K562 (cell line): Measurements from ENCODE around the gene MYLK2. TPM values are rescaled to one million over a fixed set of nuclear protein-coding genes. Genes with fewer than 3 reads are reported as not detected.
A peak's percentile ranks its signal among the peaks of the same experiment; 100 is the strongest.

Experiments
- ATAC-seq: fragments of 200-7000 bp; cut with Tn5 transposase; 3 replicates; pipeline ENCODE4 v1.9.1; 2020; ENCODE audit warnings: moderate library complexity
- BruUV-seq: library from RNA; stranded (reverse); fragments of 400-500 nt; replicated peaks from 2 replicates; lab custom pipeline; 2021; lab: Mats Ljungman, UMichigan
- CTCF ChIA-PET: fragments of 300-600 bp; formaldehyde crosslinking; extraction: SDS; loops from one replicate; lab custom pipeline; 2021; ENCODE audit warnings: low intra/inter-chr PET ratio; lab: Yijun Ruan, JAX
- POLR2A ChIA-PET: fragments of 300-600, 350-650 bp; sonication (Branson Sonifier 250); formaldehyde crosslinking; extraction: SDS; loops from one replicate; lab custom pipeline; 2021; ENCODE audit warnings: antibody characterized with exemption, inconsistent platforms; lab: Yijun Ruan, JAX
- DNase-seq, 4 experiments: peaks; one replicate each; pipeline versions ENCODE4 v3.0.0 to v3.0.0-alpha.2; 2011 to 2018; ENCODE audit warnings: low spot score in 3 of 4, mixed read lengths in 3 of 4; ENCODE audit errors: extremely low read depth in 1 of 4
- FAIRE-seq: peaks from 2 replicates; lab custom pipeline; 2011; peaks lifted over from hg19 to GRCh38; lab: Jason Lieb, UNC
- H2AFZ ChIP-seq: 2 replicates; pipeline ENCODE4 v1.6.0; 2011; ENCODE audit warnings: low read depth, low read length, control low read depth, inconsistent platforms
- H3K27ac ChIP-seq: fragments of 200-600 bp; 3 replicates; pipeline ENCODE4 v1.8.0; 2011; ENCODE audit warnings: low read depth, mild to moderate bottlenecking, control low read depth, inconsistent platforms, low read length, moderate library complexity, mixed read lengths; ENCODE audit errors: extremely low read depth
- H3K27me3 ChIP-seq, 2 experiments: fragments of 300-600 bp in 1 of 2; 2 replicates in 1 of 2; 3 replicates in 1 of 2; pipeline versions ENCODE4 v1.6.0 to v1.8.0; 2011; ENCODE audit warnings: inconsistent platforms in 2 of 2, low read length in 2 of 2, mild to moderate bottlenecking in 1 of 2, mixed read lengths in 1 of 2, moderate library complexity in 1 of 2; ENCODE audit not compliant: control insufficient read depth in 2 of 2, insufficient read depth in 2 of 2
- H3K36me3 ChIP-seq: fragments of 300-600 bp; 3 replicates; pipeline ENCODE4 v1.8.0; 2011; ENCODE audit warnings: mild to moderate bottlenecking, low read length, inconsistent platforms; ENCODE audit not compliant: control insufficient read depth, insufficient read depth
- H3K4me1 ChIP-seq, 2 experiments: fragments of 200-600 bp in 1 of 2; replicated peaks in 1 of 2; 2 replicates in 1 of 2; 3 replicates in 1 of 2; pipeline versions ENCODE4 v1.5.1 to v1.8.0; 2011; ENCODE audit warnings: inconsistent platforms in 2 of 2, low read length in 2 of 2, mild to moderate bottlenecking in 1 of 2, mixed read lengths in 1 of 2, moderate library complexity in 1 of 2; ENCODE audit not compliant: control insufficient read depth in 2 of 2, insufficient read depth in 2 of 2
- H3K4me2 ChIP-seq: 2 replicates; pipeline ENCODE4 v1.6.1; 2011; ENCODE audit warnings: low read length, control low read depth, inconsistent platforms, mixed read lengths; ENCODE audit not compliant: insufficient read depth
- H3K4me3 ChIP-seq: fragments of 200-600 bp; sonication (generic), shearing (Covaris generic); 2 replicates; pipeline ENCODE4 v1.5.1; 2016; ENCODE audit warnings: control low read depth, inconsistent platforms
- H3K79me2 ChIP-seq: fragments of 200-600 bp; 3 replicates; pipeline ENCODE4 v1.8.0; 2011; ENCODE audit warnings: low read length, inconsistent platforms; ENCODE audit not compliant: control insufficient read depth, insufficient read depth
- H3K9ac ChIP-seq, 2 experiments: 2 replicates each; pipeline versions ENCODE4 v1.6.0 to v1.6.1; 2011; ENCODE audit warnings: low read depth in 2 of 2, low read length in 2 of 2, control low read depth in 1 of 2, inconsistent platforms in 1 of 2, mild to moderate bottlenecking in 1 of 2, mixed read lengths in 1 of 2; ENCODE audit not compliant: insufficient read depth in 1 of 2
- H3K9me1 ChIP-seq: one replicate; pipeline ENCODE4 v1.6.0; 2011; ENCODE audit warnings: inconsistent platforms, mild to moderate bottlenecking, low read length, moderate library complexity; ENCODE audit not compliant: control insufficient read depth, insufficient read depth
- H3K9me3 ChIP-seq: replicated peaks from 2 replicates; pipeline ENCODE4 v1.5.1; 2011; ENCODE audit warnings: low read depth, low read length, inconsistent platforms; ENCODE audit not compliant: control insufficient read depth, insufficient read depth
- H4K20me1 ChIP-seq: replicated peaks from 2 replicates; pipeline ENCODE4 v1.6.1; 2011; ENCODE audit warnings: low read length, inconsistent platforms, mixed read lengths; ENCODE audit not compliant: control insufficient read depth, insufficient read depth
- C11orf30 ChIP-seq: fragments of 450-650 bp; IDR thresholded peaks from 2 replicates; pipeline ENCODE4 v1.6.1; 2016; ENCODE audit warnings: low read depth, mild to moderate bottlenecking
- E2F3 ChIP-seq: fragments of 250-450 bp; sonication (Bioruptor Pico); IDR thresholded peaks from 2 replicates; pipeline ENCODE4 v1.4.0; 2020; ENCODE audit warnings: mild to moderate bottlenecking
- MBD2 ChIP-seq: sonication (generic); IDR thresholded peaks from 2 replicates; pipeline ENCODE4 v1.6.1; 2016; ENCODE audit warnings: low read depth, borderline replicate concordance
- MTA1 ChIP-seq: fragments of 450-650 bp; IDR thresholded peaks from 2 replicates; pipeline ENCODE4 v1.6.1; 2017; ENCODE audit warnings: borderline replicate concordance
- NR0B1 ChIP-seq: fragments of 450-650 bp; IDR thresholded peaks from one replicate; pipeline ENCODE4 v1.6.1; 2018; ENCODE audit warnings: mild to moderate bottlenecking, moderate library complexity; ENCODE audit not compliant: partially characterized antibody
- RBBP5 ChIP-seq: fragments of 200-600 bp; sonication (generic); IDR thresholded peaks from 2 replicates; pipeline ENCODE4 v1.6.1; 2012; ENCODE audit warnings: borderline replicate concordance, mild to moderate bottlenecking, low read length, control low read depth, inconsistent platforms; ENCODE audit not compliant: insufficient read depth, poor library complexity, severe bottlenecking
- TAF9B ChIP-seq: fragments of 450-650 bp; IDR thresholded peaks from 2 replicates; pipeline ENCODE4 v1.6.1; 2018; ENCODE audit warnings: mild to moderate bottlenecking; ENCODE audit not compliant: partially characterized antibody
- TAL1 ChIP-seq: fragments of 450-650 bp; IDR thresholded peaks from 2 replicates; pipeline ENCODE4 v1.6.1; 2016; ENCODE audit warnings: mild to moderate bottlenecking
- ZC3H11A ChIP-seq: IDR thresholded peaks from 2 replicates; pipeline ENCODE4 v1.6.1; 2012; ENCODE audit warnings: low read depth, low read length, improper control_type of control experiment
- ZC3H8 ChIP-seq: fragments of 450-650 bp; IDR thresholded peaks from 2 replicates; pipeline ENCODE4 v1.6.1; 2017
- ZNF316 ChIP-seq: fragments of 450-650 bp; IDR thresholded peaks from 2 replicates; pipeline ENCODE4 v1.6.1; 2016
- ZNF41 ChIP-seq: fragments of 250-450 bp; sonication (Bioruptor Pico); conservative IDR thresholded peaks from 2 replicates; pipeline ENCODE4 v1.4.0; 2020; ENCODE audit warnings: mild to moderate bottlenecking
- ZNF75A ChIP-seq: fragments of 450-650 bp; formaldehyde crosslinking; IDR thresholded peaks from 2 replicates; pipeline ENCODE4 v1.4.0; 2020; ENCODE audit warnings: mild to moderate bottlenecking
- WGBS: fragments of 100-300 bp; shearing (Covaris generic); methylation state at CpG from one replicate; pipeline ENCODE4 v1.1.6; 2016; ENCODE audit warnings: low coverage, mixed read lengths; ENCODE audit not compliant: insufficient coverage; ENCODE audit errors: missing lambda C conversion rate; 5-methylcytosine and 5-hydroxymethylcytosine counted together
- in situ Hi-C: fragments of 300-500 bp; cut with MboI; formaldehyde crosslinking; loops from 4 replicates; pipeline ENCODE4 v1.15.0; 2018; ENCODE audit warnings: inconsistent platforms, mixed read lengths
- intact Hi-C: fragments of 100-400 bp; cut with micrococcal nuclease; formaldehyde crosslinking; loops from 2 replicates; pipeline ENCODE4 v1.14.2; 2022
- polyA plus RNA-seq, 8 experiments: library from polyadenylated mRNA; depleted of rRNA in 4 of 8; stranded (reverse) in 5 of 8; unstranded in 3 of 8; fragments of >200 nt; fragmentation: Nextera tagmentation in 2 of 8; fragmentation: Illumina TruSeq in 1 of 8; extraction: Ambion mirVana in 2 of 8; extraction: Trizol in 1 of 8; gene quantifications; 2 replicates each; pipeline versions ENCODE4 v1.2.1 to v1.2.3, GENCODE V29; 2011 to 2014; ENCODE audit warnings: inconsistent platforms in 1 of 8, missing spikeins in 1 of 8
- total RNA-seq, 7 experiments: library from RNA; depleted of rRNA in 6 of 7; stranded (reverse); fragments of >200 nt in 6 of 7; fragmentation: Illumina TruSeq in 2 of 7; extraction: Trizol in 2 of 7; gene quantifications; 2 replicates each; pipeline versions ENCODE4 v1.2.1 to v1.2.3, GENCODE V29; 2011 to 2021; ENCODE audit warnings: low replicate concordance in 1 of 7
- TF ChIP-seq, protein P1 (sequence below): fragments of 250-450 bp; sonication (Bioruptor Pico); IDR thresholded peaks from 2 replicates; pipeline ENCODE4 v1.8.0; 2021; ENCODE audit warnings: moderate library complexity, mild to moderate bottlenecking, inconsistent platforms
- TF ChIP-seq, protein P2 (sequence below): sonication (generic); formaldehyde crosslinking; IDR thresholded peaks from 2 replicates; pipeline ENCODE4 v1.8.1; 2022; ENCODE audit warnings: missing genetic modification reagents
- TF ChIP-seq, protein P3 (sequence below): fragments of 450-650 bp; IDR thresholded peaks from 2 replicates; pipeline ENCODE4 v1.6.1; 2017; ENCODE audit warnings: antibody characterized with exemption

The MYLK2 gene
- total and polyA plus RNA-seq, 9 of the 15 experiments (the other 6 are each of a cell fraction or from before 2014, with no cell fraction given) = 0.07 to 0.53 (median 0.18) TPM; not detected in 2

DNA sequence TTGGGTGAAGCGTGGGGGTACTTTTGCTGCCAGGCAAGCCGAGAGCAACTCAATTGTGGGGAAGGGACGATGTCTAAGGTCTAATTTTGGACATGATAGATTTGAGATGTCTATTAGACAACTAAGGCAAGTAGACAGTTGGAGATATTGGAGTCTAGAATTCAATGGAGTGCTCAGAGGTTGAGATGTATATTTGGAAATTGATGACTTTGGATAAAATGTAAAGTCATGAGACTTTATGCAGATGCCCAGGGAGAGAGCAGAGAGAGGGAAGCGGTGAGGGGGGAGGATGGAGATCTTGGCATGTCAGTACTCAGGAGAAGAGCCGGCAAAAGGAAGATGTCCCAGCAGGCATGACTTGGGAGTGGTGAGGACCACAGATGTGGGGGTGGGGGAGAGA is 6.9 kb downstream of the MYLK2 start (continued):
- TF ChIP-seq, protein P1, sequence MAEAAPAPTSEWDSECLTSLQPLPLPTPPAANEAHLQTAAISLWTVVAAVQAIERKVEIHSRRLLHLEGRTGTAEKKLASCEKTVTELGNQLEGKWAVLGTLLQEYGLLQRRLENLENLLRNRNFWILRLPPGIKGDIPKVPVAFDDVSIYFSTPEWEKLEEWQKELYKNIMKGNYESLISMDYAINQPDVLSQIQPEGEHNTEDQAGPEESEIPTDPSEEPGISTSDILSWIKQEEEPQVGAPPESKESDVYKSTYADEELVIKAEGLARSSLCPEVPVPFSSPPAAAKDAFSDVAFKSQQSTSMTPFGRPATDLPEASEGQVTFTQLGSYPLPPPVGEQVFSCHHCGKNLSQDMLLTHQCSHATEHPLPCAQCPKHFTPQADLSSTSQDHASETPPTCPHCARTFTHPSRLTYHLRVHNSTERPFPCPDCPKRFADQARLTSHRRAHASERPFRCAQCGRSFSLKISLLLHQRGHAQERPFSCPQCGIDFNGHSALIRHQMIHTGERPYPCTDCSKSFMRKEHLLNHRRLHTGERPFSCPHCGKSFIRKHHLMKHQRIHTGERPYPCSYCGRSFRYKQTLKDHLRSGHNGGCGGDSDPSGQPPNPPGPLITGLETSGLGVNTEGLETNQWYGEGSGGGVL = no peak
- no peak for TF ChIP-seq ZNF75A (CRISPR knock-in tag)
- TF ChIP-seq ZNF316 = peak; percentile 44
- TF ChIP-seq ZC3H11A = no peak
- 0 out of 2 replicates have a peak, but pooled peaks have one; percentile 9 for TF ChIP-seq C11orf30
- no peak for TF ChIP-seq ZC3H8

- no peaks in the 10 kb centered on the region for H3K79me2 ChIP-seq
- H3K9ac ChIP-seq = no peak overlapping the region
- no peak for ATAC-seq
- no peaks in the 10 kb centered on the region for H3K9me1 ChIP-seq
- H3K4me3 ChIP-seq = no peak overlapping the region
- ChIA-PET CTCF (interaction anchor here (1.0 to 1.6 kb wide), 3 partner anchors 19 to 206 kb away, joined by 3 read pairs; no protein-coding TSS in a partner anchor), POLR2A (interaction anchor here (0.6 to 1.2 kb wide), 4 partner anchors 9 to 1470 kb away, joined by 3 read pairs; no protein-coding TSS in a partner anchor)
- no peak overlapping the region for H2AFZ ChIP-seq
- H3K27ac ChIP-seq = no peak overlapping the region
- no peaks in the 10 kb centered on the region for H3K36me3 ChIP-seq
- intact Hi-C loops (loop anchor here (10.0 kb wide), 2 partner anchors 208 to 828 kb away; no protein-coding TSS in a partner anchor), in situ Hi-C loops (loop anchor here (25.0 kb wide), 1 partner anchor 835 kb away; the partner anchor contains the start of gene C20orf203)
- H3K27me3 ChIP-seq = peaks cover 11 to 16% of the 10 kb centered on the region in 2 experiments; a peak in 3 of 5 replicates
- DNase-seq = no peak
- H3K4me2 ChIP-seq = no peak overlapping the region
- no peaks in the 10 kb centered on the region for H3K9me3 ChIP-seq
- TF ChIP-seq MBD2 (no peak), ZNF41 (CRISPR knock-in tag) (no peak), NR0B1 (no peak), TAL1 (no peak), TAF9B (no peak), RBBP5 (no peak), MTA1 (no peak), E2F3 (CRISPR knock-in tag) (no peak)
- TF ChIP-seq, protein P2, sequence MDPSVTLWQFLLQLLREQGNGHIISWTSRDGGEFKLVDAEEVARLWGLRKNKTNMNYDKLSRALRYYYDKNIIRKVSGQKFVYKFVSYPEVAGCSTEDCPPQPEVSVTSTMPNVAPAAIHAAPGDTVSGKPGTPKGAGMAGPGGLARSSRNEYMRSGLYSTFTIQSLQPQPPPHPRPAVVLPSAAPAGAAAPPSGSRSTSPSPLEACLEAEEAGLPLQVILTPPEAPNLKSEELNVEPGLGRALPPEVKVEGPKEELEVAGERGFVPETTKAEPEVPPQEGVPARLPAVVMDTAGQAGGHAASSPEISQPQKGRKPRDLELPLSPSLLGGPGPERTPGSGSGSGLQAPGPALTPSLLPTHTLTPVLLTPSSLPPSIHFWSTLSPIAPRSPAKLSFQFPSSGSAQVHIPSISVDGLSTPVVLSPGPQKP (CRISPR knock-in tag) = no peak
- TF ChIP-seq, protein P3, sequence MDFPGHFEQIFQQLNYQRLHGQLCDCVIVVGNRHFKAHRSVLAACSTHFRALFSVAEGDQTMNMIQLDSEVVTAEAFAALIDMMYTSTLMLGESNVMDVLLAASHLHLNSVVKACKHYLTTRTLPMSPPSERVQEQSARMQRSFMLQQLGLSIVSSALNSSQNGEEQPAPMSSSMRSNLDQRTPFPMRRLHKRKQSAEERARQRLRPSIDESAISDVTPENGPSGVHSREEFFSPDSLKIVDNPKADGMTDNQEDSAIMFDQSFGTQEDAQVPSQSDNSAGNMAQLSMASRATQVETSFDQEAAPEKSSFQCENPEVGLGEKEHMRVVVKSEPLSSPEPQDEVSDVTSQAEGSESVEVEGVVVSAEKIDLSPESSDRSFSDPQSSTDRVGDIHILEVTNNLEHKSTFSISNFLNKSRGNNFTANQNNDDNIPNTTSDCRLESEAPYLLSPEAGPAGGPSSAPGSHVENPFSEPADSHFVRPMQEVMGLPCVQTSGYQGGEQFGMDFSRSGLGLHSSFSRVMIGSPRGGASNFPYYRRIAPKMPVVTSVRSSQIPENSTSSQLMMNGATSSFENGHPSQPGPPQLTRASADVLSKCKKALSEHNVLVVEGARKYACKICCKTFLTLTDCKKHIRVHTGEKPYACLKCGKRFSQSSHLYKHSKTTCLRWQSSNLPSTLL = no peak
- no peak for FAIRE-seq
- peaks cover 0 to 11% of the 10 kb centered on the region in 2 experiments; a peak in 3 of 5 replicates for H3K4me1 ChIP-seq
- BruUV-seq = no TSS peak
- WGBS = 30% methylated on average over 2 of the region's 2 CpGs
- H4K20me1 ChIP-seq = peaks cover 4% of the 10 kb centered on the region; the same call in 1 of the 2 replicates
Measured at GRCh38 chr20:31827059-31827458, 7.9 kb downstream of the MYLK2 start.
